Common myeloid progenitor, CD34-positive (primary cell): ENCODE results near the gene AUTS2.

Experiments
- CTCF ChIA-PET: fragments of 350-600 bp; sonication (Branson Sonifier 250); formaldehyde crosslinking; loops from one replicate; lab custom pipeline; 2021; ENCODE audit warnings: antibody characterized with exemption; lab: Charles Lee
- POLR2A ChIA-PET: fragments of 350-600 bp; sonication (Branson Sonifier 250); formaldehyde crosslinking; loops from one replicate; lab custom pipeline; 2021; ENCODE audit warnings: antibody characterized with exemption; lab: Charles Lee
- DNase-seq, 3 donors: peaks; one replicate each; pipeline versions ENCODE4 v3.0.0 to v3.0.0-alpha.2; 2013
- H3K27ac ChIP-seq, 2 experiments: 1 replicate in 1 of 2; 2 replicates in 1 of 2; pipeline ENCODE4 v1.7.0; 2013; ENCODE audit warnings: inconsistent platforms in 2 of 2, low read length in 2 of 2, mild to moderate bottlenecking in 2 of 2, low read depth in 1 of 2, moderate library complexity in 1 of 2; ENCODE audit not compliant: severe bottlenecking in 2 of 2, insufficient read depth in 1 of 2, poor library complexity in 1 of 2
- H3K27me3 ChIP-seq, 5 experiments: replicated peaks in 2 of 5; 1 replicate in 3 of 5; 2 replicates in 2 of 5; pipeline versions ENCODE4 v1.6.1 to v1.7.0; 2013; ENCODE audit warnings: low read length in 4 of 5, mild to moderate bottlenecking in 2 of 5, moderate library complexity in 2 of 5, inconsistent platforms in 1 of 5; ENCODE audit not compliant: insufficient read depth in 5 of 5, control insufficient read depth in 4 of 5
- H3K36me3 ChIP-seq, 4 experiments: 1 replicate in 2 of 4; 2 replicates in 2 of 4; pipeline versions ENCODE4 v1.6.1 to v1.7.0; 2013; ENCODE audit warnings: low read length in 3 of 4, control low read depth in 1 of 4, mild to moderate bottlenecking in 1 of 4; ENCODE audit not compliant: control insufficient read depth in 4 of 4, insufficient read depth in 4 of 4
- H3K4me1 ChIP-seq, 4 experiments: 1 replicate in 3 of 4; 2 replicates in 1 of 4; pipeline versions ENCODE4 v1.6.1 to v1.7.1; 2013; ENCODE audit warnings: low read length in 3 of 4, mild to moderate bottlenecking in 3 of 4, control low read depth in 1 of 4, inconsistent platforms in 1 of 4, moderate library complexity in 1 of 4; ENCODE audit not compliant: control insufficient read depth in 4 of 4, insufficient read depth in 4 of 4; ENCODE audit errors: control extremely low read depth in 1 of 4
- H3K4me3 ChIP-seq, 7 experiments: 1 replicate in 4 of 7; 2 replicates in 3 of 7; pipeline versions ENCODE4 v1.5.1 to v1.7.0; 2013; ENCODE audit warnings: mild to moderate bottlenecking in 7 of 7, low read length in 6 of 7, moderate library complexity in 6 of 7, inconsistent platforms in 2 of 7, low read depth in 2 of 7, control low read depth in 1 of 7; ENCODE audit not compliant: insufficient read depth in 4 of 7, control insufficient read depth in 1 of 7; ENCODE audit errors: extremely low read depth in 1 of 7
- H3K9me3 ChIP-seq, 5 experiments: 1 replicate in 4 of 5; 2 replicates in 1 of 5; pipeline versions ENCODE4 v1.6.1 to v1.7.1; 2013; ENCODE audit warnings: low read length in 4 of 5, mild to moderate bottlenecking in 2 of 5, inconsistent platforms in 1 of 5, low read depth in 1 of 5, moderate library complexity in 1 of 5; ENCODE audit not compliant: control insufficient read depth in 4 of 5, insufficient read depth in 2 of 5; ENCODE audit errors: control extremely low read depth in 1 of 5
- WGBS: methylation state at CpG from one replicate; pipeline ENCODE4 v1.1.5; 2013; ENCODE audit not compliant: insufficient coverage; 5-methylcytosine and 5-hydroxymethylcytosine counted together

AUTS2 gene

DNA sequence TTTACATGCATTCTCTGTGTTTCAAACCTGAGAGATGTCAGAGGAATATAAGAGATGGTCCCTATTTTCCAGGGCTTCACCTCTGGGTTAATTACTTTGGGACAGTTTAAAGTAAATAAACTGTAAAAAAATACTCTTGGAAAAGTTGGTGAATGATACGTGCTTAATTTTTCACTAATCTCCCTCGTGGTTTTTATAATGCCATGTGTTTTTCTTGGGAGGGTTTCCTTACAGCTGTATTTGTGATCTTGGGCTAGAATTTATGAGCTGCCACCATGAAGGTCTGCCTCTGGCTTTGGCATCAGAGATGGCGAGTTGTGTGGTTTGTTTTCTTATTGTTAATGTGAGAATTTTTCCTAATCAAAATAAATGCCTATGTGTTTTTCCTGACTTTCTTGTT is 322.5 kb downstream of the AUTS2 start:
- WGBS = 53% methylated on average over 2 of the region's 3 CpGs
- CTCF ChIA-PET = no interaction called here
- Histone ChIP-seq H3K4me1 (peaks cover 0 to 11% (median 0%) of the 10 kb centered on the region in 4 experiments), H3K4me3 (no peak overlapping the region), H3K9me3 (peaks cover 0 to 9% (median 0%) of the 10 kb centered on the region in 5 experiments), H3K36me3 (no peaks in the 10 kb centered on the region), H3K27me3 (no peaks in the 10 kb centered on the region), H3K27ac (no peak overlapping the region)
- POLR2A ChIA-PET = interaction anchor here (0.6 kb wide), 1 partner anchor 484 kb away, joined by 5 read pairs; no protein-coding TSS in a partner anchor
- no peak for DNase-seq

DNA sequence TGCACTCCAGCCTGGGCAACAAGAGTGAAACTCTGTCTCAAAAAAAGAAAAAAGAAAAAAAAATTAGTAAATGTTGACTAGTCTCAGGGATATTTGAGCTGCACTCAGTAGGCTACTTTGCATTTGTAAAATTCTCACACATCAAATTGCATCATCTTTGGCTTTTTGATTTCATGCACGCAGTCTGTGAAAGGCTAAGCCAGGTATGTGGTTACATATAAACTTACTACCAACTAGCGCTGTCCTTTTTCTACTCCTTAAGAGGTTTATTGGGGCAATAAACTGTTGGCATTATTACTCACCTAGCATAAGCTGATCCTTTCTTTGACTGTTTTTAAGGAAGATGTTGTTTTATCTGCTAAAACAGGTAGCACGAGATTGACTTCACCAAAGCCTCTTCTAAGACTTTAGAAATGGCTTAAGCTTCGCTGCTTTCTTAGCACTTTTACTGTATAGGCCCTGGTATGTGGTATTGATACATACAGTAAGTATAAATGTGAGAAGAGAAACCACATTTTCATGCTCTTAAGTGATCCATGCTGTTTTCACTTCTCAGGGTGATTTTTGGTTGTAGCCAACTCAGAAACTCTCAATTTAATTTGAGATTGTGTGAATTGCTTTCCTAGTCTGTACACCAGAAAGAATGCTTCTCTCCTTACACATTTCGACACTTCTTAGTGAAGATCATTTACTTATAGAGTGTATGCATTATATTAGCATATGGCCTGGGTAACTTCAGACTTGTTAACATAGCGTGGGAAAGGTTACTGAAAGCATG is 323.9 kb downstream of the AUTS2 start:
- H3K4me1 ChIP-seq = peaks cover 0 to 6% (median 0%) of the 10 kb centered on the region in 4 experiments
- no peaks in the 10 kb centered on the region for H3K27me3 ChIP-seq
- no peak for DNase-seq
- no CpG with 5 or more reads among the region's 6 CpGs for WGBS
- CTCF ChIA-PET = no interaction called here
- H3K27ac ChIP-seq = no peak overlapping the region
- H3K9me3 ChIP-seq = peaks cover 0 to 10% (median 0%) of the 10 kb centered on the region in 5 experiments
- H3K36me3 ChIP-seq = no peaks in the 10 kb centered on the region
- POLR2A ChIA-PET = interaction anchor here (0.6 kb wide), 1 partner anchor 35 kb away, joined by 3 read pairs; no protein-coding TSS in a partner anchor
- H3K4me3 ChIP-seq = no peak overlapping the region

DNA sequence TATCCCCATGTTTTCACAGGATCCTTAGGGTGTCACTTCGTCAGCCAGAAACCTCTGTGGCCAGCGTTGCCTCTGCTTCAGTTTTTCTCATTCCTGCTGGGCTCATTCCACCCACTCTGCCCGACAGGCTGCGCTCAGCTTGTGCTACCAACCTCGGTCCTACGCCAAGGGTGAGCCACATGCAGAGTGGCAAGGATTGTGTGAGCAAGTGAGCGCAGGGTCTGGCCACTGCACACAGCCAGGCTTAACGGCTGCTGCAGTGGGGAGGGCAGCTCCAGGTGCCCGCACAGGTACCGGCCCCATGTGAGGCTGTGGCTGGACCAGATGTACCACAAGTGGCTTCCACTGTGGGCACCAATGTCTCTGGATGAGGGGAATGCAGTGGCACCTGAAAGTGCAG is 329.2 kb downstream of the AUTS2 start:
- Histone ChIP-seq H3K27ac (no peak overlapping the region), H3K27me3 (no peaks in the 10 kb centered on the region), H3K9me3 (peaks cover 0 to 19% (median 8%) of the 10 kb centered on the region in 5 experiments), H3K4me1 (no peaks in the 10 kb centered on the region), H3K4me3 (no peak overlapping the region), H3K36me3 (peaks cover 0 to 4% (median 3%) of the 10 kb centered on the region in 4 experiments)
- POLR2A ChIA-PET = no interaction called here
- no peak for DNase-seq
- CTCF ChIA-PET = interaction anchor here (1.0 kb wide), 1 partner anchor 10 kb away, joined by 4 read pairs; no protein-coding TSS in a partner anchor
- WGBS = 97% methylated on average over 10 of the region's 10 CpGs

DNA sequence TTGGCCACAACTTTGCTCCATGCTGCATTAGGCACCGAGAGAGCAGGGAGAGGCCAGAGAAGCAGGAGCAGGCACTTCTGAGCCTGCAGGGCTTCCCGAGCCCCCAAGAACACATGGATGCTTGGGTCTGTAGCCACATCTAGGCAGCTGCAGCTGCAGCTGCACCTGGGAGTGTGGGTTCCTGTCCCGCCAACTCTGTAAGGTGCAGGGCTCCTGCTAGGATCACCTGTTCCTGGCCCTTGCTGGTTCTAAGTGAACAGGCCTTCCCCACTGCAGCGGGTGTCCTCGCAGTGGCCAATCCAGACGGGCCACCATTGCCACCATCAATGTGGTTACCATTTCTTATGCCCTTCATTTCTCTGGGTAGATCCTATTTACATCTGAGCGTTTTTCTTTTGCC is 330.3 kb downstream of the AUTS2 start:
- Histone ChIP-seq H3K27ac (no peak overlapping the region), H3K36me3 (peaks cover 0 to 4% (median 3%) of the 10 kb centered on the region in 4 experiments), H3K4me3 (no peak overlapping the region), H3K27me3 (no peaks in the 10 kb centered on the region), H3K9me3 (peaks cover 0 to 19% (median 8%) of the 10 kb centered on the region in 5 experiments), H3K4me1 (no peaks in the 10 kb centered on the region)
- ChIA-PET POLR2A (no interaction called here), CTCF (interaction anchor here (0.7 kb wide), 1 partner anchor 57 kb away, joined by 3 read pairs; no protein-coding TSS in a partner anchor)
- 93% methylated on average over 7 of the region's 7 CpGs for WGBS
- DNase-seq = no peak

DNA sequence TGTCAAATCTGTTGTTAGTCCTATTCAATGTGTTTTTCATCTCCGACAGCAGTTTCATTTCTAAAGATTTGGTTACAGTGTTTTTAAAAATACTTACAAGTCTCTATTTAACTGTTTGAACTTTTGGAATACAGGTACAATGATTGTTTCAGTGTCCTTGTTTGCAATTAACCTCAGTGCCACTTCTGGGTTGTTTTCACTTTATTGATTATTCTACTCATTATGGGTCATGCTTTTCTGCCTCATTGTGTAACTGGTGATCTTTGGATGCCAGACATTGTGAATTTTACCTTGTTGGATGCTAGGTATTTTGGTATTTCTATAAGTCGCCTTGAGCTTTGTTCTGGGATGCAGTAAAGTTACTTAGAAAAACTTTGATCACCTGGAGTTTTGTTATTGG is 331.3 kb downstream of the AUTS2 start:
- H3K9me3 ChIP-seq = peaks cover 0 to 19% (median 8%) of the 10 kb centered on the region in 5 experiments
- WGBS = no CpG with 5 or more reads among the region's 2 CpGs
- no peak overlapping the region for H3K4me3 ChIP-seq
- no peak overlapping the region for H3K27ac ChIP-seq
- ChIA-PET CTCF (interaction anchor here (1.0 to 1.7 kb wide), 2 partner anchors 102 to 1513 kb away, joined by 4 read pairs; no protein-coding TSS in a partner anchor), POLR2A (no interaction called here)
- no peaks in the 10 kb centered on the region for H3K4me1 ChIP-seq
- H3K27me3 ChIP-seq = no peaks in the 10 kb centered on the region
- peaks cover 0 to 4% (median 3%) of the 10 kb centered on the region in 4 experiments for H3K36me3 ChIP-seq
- DNase-seq = no peak

DNA sequence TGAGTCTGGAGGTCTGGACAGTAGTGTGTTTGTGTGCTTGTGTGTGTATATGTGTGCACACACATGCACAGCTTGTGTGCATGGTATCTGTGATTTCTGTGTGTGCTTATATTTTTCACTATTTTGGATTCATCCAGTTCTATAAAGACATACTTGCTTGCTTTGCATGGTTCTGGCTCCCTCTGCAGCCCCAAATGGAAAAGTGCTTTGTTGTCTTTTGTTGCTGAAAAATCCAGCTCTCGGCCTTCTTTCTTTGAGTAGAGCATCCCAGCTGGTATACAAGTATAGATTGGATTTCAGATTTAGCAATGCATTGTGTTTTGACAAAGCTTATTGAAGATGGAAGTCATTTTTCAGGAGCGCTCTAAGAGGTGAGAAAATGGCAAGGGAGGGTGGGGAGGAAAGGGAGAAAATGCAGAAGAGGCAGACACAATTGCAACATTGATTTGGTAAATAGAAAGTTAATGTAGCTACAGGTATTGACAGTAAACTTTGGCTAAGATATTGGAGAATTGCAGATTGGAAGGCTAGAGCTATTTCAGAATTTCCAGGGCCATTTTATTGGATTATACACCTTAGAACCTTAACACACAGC is 333.9 kb downstream of the AUTS2 start:
- ChIA-PET CTCF (interaction anchor here (0.6 to 2.4 kb wide), 13 partner anchors 9 to 1869 kb away, joined by 3 to 15 read pairs (median 4); no protein-coding TSS in a partner anchor), POLR2A (no interaction called here)
- Histone ChIP-seq H3K27me3 (no peaks in the 10 kb centered on the region), H3K4me3 (no peak overlapping the region), H3K36me3 (peaks cover 0 to 4% (median 3%) of the 10 kb centered on the region in 4 experiments), H3K27ac (no peak overlapping the region), H3K9me3 (peaks cover 0 to 11% (median 6%) of the 10 kb centered on the region in 5 experiments), H3K4me1 (peaks cover 0 to 4% (median 1%) of the 10 kb centered on the region in 4 experiments)
- 90% methylated on average over 2 of the region's 2 CpGs for WGBS
- DNase-seq = peak; percentile 36 to 65 (median 59)
